Measurements from ENCODE around the gene METTL22.

The METTL22 gene

GRCh38 chr16:8577678-8578304 is 43.7 kb upstream of the METTL22 start:
- TF ChIP-seq CTCF (IDR thresholded peaks at IDR 0.05; ENCODE audit: low read depth, low read length), result no peak
- no peak for DNase-seq (ENCODE audit: low read depth in 2 of 2)
- H3K4me3 ChIP-seq (replicated peaks in 1 of 2; ENCODE audit: low read depth in 2 of 2, low read length in 2 of 2), result no peak overlapping the region

- DNase-seq (ENCODE audit: low read depth in 2 of 2), result no peak
- H3K4me3 ChIP-seq (replicated peaks in 1 of 2; ENCODE audit: low read depth in 2 of 2, low read length in 2 of 2), result no peak overlapping the region
- no peak for TF ChIP-seq CTCF (IDR thresholded peaks at IDR 0.05; ENCODE audit: low read depth, low read length)
Measured at GRCh38 chr16:8579559-8579958, 41.9 kb upstream of the METTL22 start.

- peak in 1 of 2 donors; percentile 30 for DNase-seq (ENCODE audit: low read depth in 2 of 2)
- H3K4me3 ChIP-seq (replicated peaks in 1 of 2; ENCODE audit: low read depth in 2 of 2, low read length in 2 of 2), result no peak overlapping the region
- TF ChIP-seq CTCF (IDR thresholded peaks at IDR 0.05; ENCODE audit: low read depth, low read length), result no peak
Measured at GRCh38 chr16:8581831-8582580, 39.5 kb upstream of the METTL22 start.

GRCh38 chr16:8583199-8583598 is 38.3 kb upstream of the METTL22 start:
- DNase-seq (ENCODE audit: low read depth in 2 of 2), result peak in 1 of 2 donors; percentile 57
- TF ChIP-seq CTCF (IDR thresholded peaks at IDR 0.05; ENCODE audit: low read depth, low read length), result no peak
- no peak overlapping the region for H3K4me3 ChIP-seq (replicated peaks in 1 of 2; ENCODE audit: low read depth in 2 of 2, low read length in 2 of 2)

- no peak for DNase-seq (ENCODE audit: low read depth in 2 of 2)
- no peak overlapping the region for H3K4me3 ChIP-seq (replicated peaks in 1 of 2; ENCODE audit: low read depth in 2 of 2, low read length in 2 of 2)
- no peak for TF ChIP-seq CTCF (IDR thresholded peaks at IDR 0.05; ENCODE audit: low read depth, low read length)
Measured at GRCh38 chr16:8583732-8584131, 37.8 kb upstream of the METTL22 start.

- no peak for DNase-seq (ENCODE audit: low read depth in 2 of 2)
Measured at GRCh38 chr16:8585041-8585440, 36.5 kb upstream of the METTL22 start.

More at GRCh38 chr16:8585041-8585440, 36.5 kb upstream of the METTL22 start:
- H3K4me3 ChIP-seq (replicated peaks in 1 of 2; ENCODE audit: low read depth in 2 of 2, low read length in 2 of 2), result no peak overlapping the region
- TF ChIP-seq CTCF (IDR thresholded peaks at IDR 0.05; ENCODE audit: low read depth, low read length), result no peak
